ENCODE data around the gene RGS7. TPM values are rescaled to one million over a fixed set of nuclear protein-coding genes. Genes with fewer than 3 reads are reported as not detected.

RGS7 gene
- polyA plus RNA-seq, 1 donor (not counting 4 experiments of a cell fraction or from before 2014, with no cell fraction given), result not detected

DNA sequence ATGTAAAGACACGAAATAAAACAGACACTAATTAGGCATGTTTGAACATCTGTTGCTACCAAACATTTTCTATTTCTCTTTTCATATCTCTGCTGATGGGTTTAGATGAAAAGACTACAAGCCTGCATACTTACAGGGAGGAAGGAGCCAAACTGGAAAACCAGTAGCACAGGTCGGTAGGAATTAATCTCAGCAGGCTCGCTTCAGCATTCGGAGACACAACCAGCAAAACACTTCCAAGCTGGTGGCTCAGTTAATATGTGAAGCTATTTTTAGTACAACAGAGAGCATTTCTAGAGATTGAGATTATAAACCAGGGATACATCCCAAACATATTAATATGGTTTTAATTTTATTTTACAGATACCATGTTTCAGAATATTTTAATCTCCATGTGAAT is 444.2 kb downstream of the RGS7 start:
- Histone ChIP-seq H3K79me2 (ENCODE audit: control insufficient read depth, insufficient read depth, low read length) (no peaks in the 10 kb centered on the region), H3K4me2 (ENCODE audit: control insufficient read depth, extremely low read depth, insufficient read depth, low read depth, low read length) (no peak overlapping the region), H3K36me3 (ENCODE audit: control insufficient read depth in 2 of 2, extremely low read depth in 1 of 2, insufficient read depth in 2 of 2, low read length in 2 of 2) (no peaks in the 10 kb centered on the region), H3K9me3 (ENCODE audit: control insufficient read depth, low read depth, low read length) (no peaks in the 10 kb centered on the region), H3K4me1 (ENCODE audit: control insufficient read depth, extremely low read depth, insufficient read depth, low read length) (no peaks in the 10 kb centered on the region), H3K27ac (ENCODE audit: control insufficient read depth, insufficient read depth, low read length) (no peak overlapping the region), H3K9ac (ENCODE audit: control insufficient read depth, extremely low read depth, insufficient read depth, low read length) (no peak overlapping the region), H2AFZ (ENCODE audit: control insufficient read depth, low read length) (no peak overlapping the region), H3K9me1 (ENCODE audit: control insufficient read depth, extremely low read depth, insufficient read depth, low read length) (no peaks in the 10 kb centered on the region), H3K4me3 (ENCODE audit: control insufficient read depth in 2 of 3, extremely low read depth in 1 of 3, insufficient read depth in 2 of 3, low read depth in 1 of 3, low read length in 3 of 3) (no peak overlapping the region), H4K20me1 (ENCODE audit: control insufficient read depth, extremely low read depth, insufficient read depth, low read length) (no peaks in the 10 kb centered on the region), H3K27me3 (ENCODE audit: control insufficient read depth, extremely low read depth, insufficient read depth, low read length) (no peaks in the 10 kb centered on the region)
- DNase-seq (ENCODE audit: low read depth, low spot score) (no peak), FAIRE-seq (no peak)
- TF ChIP-seq, protein P1, sequence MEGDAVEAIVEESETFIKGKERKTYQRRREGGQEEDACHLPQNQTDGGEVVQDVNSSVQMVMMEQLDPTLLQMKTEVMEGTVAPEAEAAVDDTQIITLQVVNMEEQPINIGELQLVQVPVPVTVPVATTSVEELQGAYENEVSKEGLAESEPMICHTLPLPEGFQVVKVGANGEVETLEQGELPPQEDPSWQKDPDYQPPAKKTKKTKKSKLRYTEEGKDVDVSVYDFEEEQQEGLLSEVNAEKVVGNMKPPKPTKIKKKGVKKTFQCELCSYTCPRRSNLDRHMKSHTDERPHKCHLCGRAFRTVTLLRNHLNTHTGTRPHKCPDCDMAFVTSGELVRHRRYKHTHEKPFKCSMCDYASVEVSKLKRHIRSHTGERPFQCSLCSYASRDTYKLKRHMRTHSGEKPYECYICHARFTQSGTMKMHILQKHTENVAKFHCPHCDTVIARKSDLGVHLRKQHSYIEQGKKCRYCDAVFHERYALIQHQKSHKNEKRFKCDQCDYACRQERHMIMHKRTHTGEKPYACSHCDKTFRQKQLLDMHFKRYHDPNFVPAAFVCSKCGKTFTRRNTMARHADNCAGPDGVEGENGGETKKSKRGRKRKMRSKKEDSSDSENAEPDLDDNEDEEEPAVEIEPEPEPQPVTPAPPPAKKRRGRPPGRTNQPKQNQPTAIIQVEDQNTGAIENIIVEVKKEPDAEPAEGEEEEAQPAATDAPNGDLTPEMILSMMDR (optimal IDR thresholded peaks at IDR 0.05 in 1 of 3, IDR thresholded peaks at IDR 0.05 in 1 of 3, conservative IDR thresholded peaks at IDR 0.05 in 1 of 3; ENCODE audit: extremely low read depth in 1 of 3, insufficient read depth in 2 of 3, low read length in 3 of 3), result no peak
- TF ChIP-seq EZH2 (IDR thresholded peaks at IDR 0.05; ENCODE audit: low read length), result no peak
- dilution Hi-C loops (cut with MboI; ENCODE audit: extremely low pct_ligation_motif_present, low sequenced_read_pairs), result no loop called here

DNA sequence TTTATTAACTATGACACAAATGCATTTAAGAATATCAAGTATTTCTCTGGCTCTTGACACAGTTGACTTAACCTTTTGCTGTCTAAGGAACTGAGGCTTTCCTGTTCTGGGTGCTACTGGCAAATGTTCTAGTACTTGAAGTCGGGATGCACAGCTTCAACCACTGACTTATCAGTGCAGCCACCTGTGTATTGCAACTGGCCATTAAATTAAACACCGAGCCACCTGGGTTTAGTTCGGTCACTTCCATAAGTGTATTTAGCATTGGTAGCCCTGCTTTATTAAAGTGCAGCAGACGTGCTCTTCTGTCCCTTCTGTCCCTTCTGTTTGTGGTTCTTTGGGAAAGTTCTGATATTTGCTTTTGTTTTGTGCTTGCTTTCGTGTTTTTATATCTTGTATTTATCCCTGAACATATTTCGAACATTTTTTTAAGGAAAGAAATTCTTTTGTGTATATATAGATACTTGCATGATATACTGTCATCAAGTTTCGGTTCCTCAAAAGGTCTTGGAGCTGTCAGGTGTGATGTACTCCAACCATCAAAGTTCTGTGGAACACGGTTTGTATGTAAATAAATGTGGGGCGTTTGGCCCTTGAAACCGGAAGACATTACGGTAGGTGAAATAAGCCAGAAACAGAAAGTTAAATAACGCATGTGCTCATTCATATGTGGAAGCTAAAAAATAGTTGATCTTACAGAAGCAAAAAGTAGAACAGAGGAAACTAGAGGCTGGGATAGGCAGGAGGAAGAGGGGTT is 447.1 kb downstream of the RGS7 start:
- no peak overlapping the region for H3K4me3 ChIP-seq (ENCODE audit: control insufficient read depth in 2 of 3, extremely low read depth in 1 of 3, insufficient read depth in 2 of 3, low read depth in 1 of 3, low read length in 3 of 3)
- H3K36me3 ChIP-seq (ENCODE audit: control insufficient read depth in 2 of 2, extremely low read depth in 1 of 2, insufficient read depth in 2 of 2, low read length in 2 of 2), result no peaks in the 10 kb centered on the region
- H4K20me1 ChIP-seq (ENCODE audit: control insufficient read depth, extremely low read depth, insufficient read depth, low read length), result no peaks in the 10 kb centered on the region
- H3K4me2 ChIP-seq (ENCODE audit: control insufficient read depth, extremely low read depth, insufficient read depth, low read depth, low read length), result no peak overlapping the region
- H3K27me3 ChIP-seq (ENCODE audit: control insufficient read depth, extremely low read depth, insufficient read depth, low read length), result no peaks in the 10 kb centered on the region
- no peaks in the 10 kb centered on the region for H3K9me1 ChIP-seq (ENCODE audit: control insufficient read depth, extremely low read depth, insufficient read depth, low read length)
- H3K9me3 ChIP-seq (ENCODE audit: control insufficient read depth, low read depth, low read length), result no peaks in the 10 kb centered on the region
- no peak overlapping the region for H2AFZ ChIP-seq (ENCODE audit: control insufficient read depth, low read length)
- no peak overlapping the region for H3K9ac ChIP-seq (ENCODE audit: control insufficient read depth, extremely low read depth, insufficient read depth, low read length)
- no peak for TF ChIP-seq EZH2 (IDR thresholded peaks at IDR 0.05; ENCODE audit: low read length)
- TF ChIP-seq, protein P1 (optimal IDR thresholded peaks at IDR 0.05 in 1 of 3, IDR thresholded peaks at IDR 0.05 in 1 of 3, conservative IDR thresholded peaks at IDR 0.05 in 1 of 3; ENCODE audit: extremely low read depth in 1 of 3, insufficient read depth in 2 of 3, low read length in 3 of 3), result no peak
- DNase-seq (ENCODE audit: low read depth, low spot score) (no peak), FAIRE-seq (no peak)
- H3K27ac ChIP-seq (ENCODE audit: control insufficient read depth, insufficient read depth, low read length), result no peak overlapping the region
- H3K4me1 ChIP-seq (ENCODE audit: control insufficient read depth, extremely low read depth, insufficient read depth, low read length), result no peaks in the 10 kb centered on the region
- H3K79me2 ChIP-seq (ENCODE audit: control insufficient read depth, insufficient read depth, low read length), result no peaks in the 10 kb centered on the region
- dilution Hi-C loops (cut with MboI; ENCODE audit: extremely low pct_ligation_motif_present, low sequenced_read_pairs), result no loop called here

All from keratinocyte (primary cell).